ENCODE results near the gene ZNF394. TPM values are rescaled to one million over a fixed set of nuclear protein-coding genes. Genes with fewer than 3 reads are reported as not detected.

The ZNF394 gene
- total and polyA plus RNA-seq, 9 of the 15 experiments (the other 6 are each of a cell fraction or from before 2014, with no cell fraction given), result 2.9 to 32.2 (median 24.2) TPM

GRCh38 chr7:99505324-99505662, 5.2 kb upstream of the ZNF394 start (continued):
- TF ChIP-seq ZZZ3 (IDR thresholded peaks at IDR 0.05), result no peak
- no peak for TF ChIP-seq ZNF639 (CRISPR knock-in tag; conservative IDR thresholded peaks at IDR 0.05 in 1 of 2, IDR thresholded peaks at IDR 0.05 in 1 of 2)
- TF ChIP-seq IRF2 (CRISPR knock-in tag; IDR thresholded peaks at IDR 0.05), result no peak
- no peak for TF ChIP-seq ZNF24 (IDR thresholded peaks at IDR 0.05)
- no peak for TF ChIP-seq ZFP1 (CRISPR knock-in tag; IDR thresholded peaks at IDR 0.05)
- peak in 1 of 2 experiments; percentile 44; a peak in 1 of 4 replicates for TF ChIP-seq HDAC1 (IDR thresholded peaks at IDR 0.05)
- no peak for TF ChIP-seq TAF15 (IDR thresholded peaks at IDR 0.05; ENCODE audit: low read depth, low read length)
- TF ChIP-seq CEBPG (CRISPR knock-in tag; IDR thresholded peaks at IDR 0.05), result no peak
- TF ChIP-seq CEBPG (tag; conservative IDR thresholded peaks at IDR 0.05 in 1 of 2, IDR thresholded peaks at IDR 0.05 in 1 of 2), result no peak
- TF ChIP-seq ZSCAN29 (IDR thresholded peaks at IDR 0.05), result peak; percentile 94

All from K562 (cell line).